SK-N-SH treated with all-trans-retinoic acid at 6 μM for 48 hours (cell line): Measurements from ENCODE around the gene ZNF346.

Experiments used
- CREB5 ChIP-seq: fragments of 250-450 bp; sonication (Bioruptor Pico); IDR thresholded peaks from 2 replicates; pipeline ENCODE4 v1.5.1; 2020; ENCODE audit warnings: low read depth, mild to moderate bottlenecking, moderate library complexity
- CSRNP3 ChIP-seq: fragments of 250-450 bp; sonication (Bioruptor Pico); IDR thresholded peaks from 2 replicates; pipeline ENCODE4 v1.5.1; 2021; ENCODE audit warnings: mild to moderate bottlenecking, moderate library complexity
- ESRRG ChIP-seq: fragments of 250-450 bp; sonication (Bioruptor Pico); IDR thresholded peaks from 2 replicates; pipeline ENCODE4 v1.6.1; 2021; ENCODE audit warnings: mild to moderate bottlenecking
- OSR1 ChIP-seq: fragments of 250-450 bp; sonication (Bioruptor Pico); IDR thresholded peaks from 2 replicates; pipeline ENCODE4 v1.8.0; 2022; ENCODE audit warnings: moderate library complexity, mild to moderate bottlenecking, inconsistent platforms
- PATZ1 ChIP-seq: fragments of 250-450 bp; sonication (Bioruptor Pico); IDR thresholded peaks from 2 replicates; pipeline ENCODE4 v1.8.0; 2020; ENCODE audit warnings: mild to moderate bottlenecking, moderate library complexity, borderline replicate concordance
- TOX ChIP-seq: fragments of 250-450 bp; sonication (Bioruptor Pico); IDR thresholded peaks from 2 replicates; pipeline ENCODE4 v1.8.0; 2021; ENCODE audit warnings: mild to moderate bottlenecking, moderate library complexity, borderline replicate concordance
- ZFP3 ChIP-seq: fragments of 250-450 bp; sonication (Bioruptor Pico); IDR thresholded peaks from 2 replicates; pipeline ENCODE4 v1.5.0; 2020; ENCODE audit warnings: mild to moderate bottlenecking, moderate library complexity

- no peak for TF ChIP-seq PATZ1 (CRISPR knock-in tag)
- TF ChIP-seq CREB5 (CRISPR knock-in tag), result no peak
- no peak for TF ChIP-seq OSR1 (CRISPR knock-in tag)
- no peak for TF ChIP-seq ESRRG (CRISPR knock-in tag)
- no peak for TF ChIP-seq TOX (CRISPR knock-in tag)
- no peak for TF ChIP-seq ZFP3
- no peak for TF ChIP-seq CSRNP3 (CRISPR knock-in tag)
Observed at GRCh38 chr5:177081859-177082258, 59.4 kb downstream of the ZNF346 start.
